ENCODE measurements around the gene PPIAL4G.
"Not testable (repeated sequence)": the region's sequence is repeated elsewhere in the genome, so short reads cannot be mapped to it uniquely, and the experiment has no call there.

Gene PPIAL4G

GRCh38 chr1:148483029-148483428, at the start of gene PPIAL4G:
PPIAL4G (minus strand) TSS chr1:148483302; CDS start chr1:148483252, 50 bp downstream.
- not testable (repeated sequence) for DNase-seq (ENCODE audit: low read depth)

GRCh38 chr1:148532158-148532557, 49.1 kb upstream of the PPIAL4G start:
- DNase-seq (ENCODE audit: low read depth), result peak; percentile 4

- peak; percentile 88 for DNase-seq (ENCODE audit: low read depth)
Observed at GRCh38 chr1:148529101-148529567, 46.0 kb upstream of the PPIAL4G start.

GRCh38 chr1:148528591-148528990, 45.5 kb upstream of the PPIAL4G start:
- DNase-seq (ENCODE audit: low read depth), result not testable (repeated sequence)

GRCh38 chr1:148526587-148526986, 43.5 kb upstream of the PPIAL4G start:
- not testable (repeated sequence) for DNase-seq (ENCODE audit: low read depth)

GRCh38 chr1:148523205-148524144, 40.4 kb upstream of the PPIAL4G start:
- DNase-seq (ENCODE audit: low read depth), result not testable (repeated sequence)

- peak; percentile 98 for DNase-seq (ENCODE audit: low read depth)
Observed at GRCh38 chr1:148522561-148523204, 39.6 kb upstream of the PPIAL4G start.

GRCh38 chr1:148522072-148522471, 39.0 kb upstream of the PPIAL4G start:
- peak; percentile 86 for DNase-seq (ENCODE audit: low read depth)

GRCh38 chr1:148514310-148514709, 31.2 kb upstream of the PPIAL4G start:
- DNase-seq (ENCODE audit: low read depth), result not testable (repeated sequence)

- peak; percentile 85 for DNase-seq (ENCODE audit: low read depth)
Observed at GRCh38 chr1:148512571-148513184, 29.6 kb upstream of the PPIAL4G start.

- DNase-seq (ENCODE audit: low read depth), result not testable (repeated sequence)
Observed at GRCh38 chr1:148493933-148494332, 10.8 kb upstream of the PPIAL4G start.

- not testable (repeated sequence) for DNase-seq (ENCODE audit: low read depth)
Observed at GRCh38 chr1:148481134-148481533, 2.0 kb downstream of the PPIAL4G start.

- DNase-seq (ENCODE audit: low read depth), result not testable (repeated sequence)
Observed at GRCh38 chr1:148459694-148460093, 23.4 kb downstream of the PPIAL4G start.

- DNase-seq (ENCODE audit: low read depth), result peak; percentile 10
Observed at GRCh38 chr1:148458901-148459581, 24.1 kb downstream of the PPIAL4G start.

GRCh38 chr1:148458398-148458797, 24.7 kb downstream of the PPIAL4G start:
- DNase-seq (ENCODE audit: low read depth), result not testable (repeated sequence)

- DNase-seq (ENCODE audit: low read depth), result peak; percentile 40
Observed at GRCh38 chr1:148452845-148453244, 30.3 kb downstream of the PPIAL4G start.

- not testable (repeated sequence) for DNase-seq (ENCODE audit: low read depth)
Observed at GRCh38 chr1:148439654-148440325, 43.3 kb downstream of the PPIAL4G start.

GRCh38 chr1:148435406-148435805, 47.7 kb downstream of the PPIAL4G start:
- DNase-seq (ENCODE audit: low read depth), result no peak

- DNase-seq (ENCODE audit: low read depth), result no peak
Observed at GRCh38 chr1:148434832-148435231, 48.3 kb downstream of the PPIAL4G start.

GRCh38 chr1:148432916-148433317, 50.2 kb downstream of the PPIAL4G start:
- not testable (repeated sequence) for DNase-seq (ENCODE audit: low read depth)

All from ELR (cell line).